RWPE1 (cell line): ENCODE data around the gene RASAL3.

Source experiments
- CTCF ChIA-PET: fragments of 350-600 bp; sonication (Branson Sonifier 250); formaldehyde crosslinking; extraction: SDS; loops from one replicate; lab custom pipeline; 2021; lab: Yijun Ruan, JAX
- POLR2A ChIA-PET: fragments of 400-600 bp; formaldehyde crosslinking; extraction: SDS; loops from one replicate; lab custom pipeline; 2020; ENCODE audit warnings: antibody characterized with exemption; ENCODE audit not compliant: low non-redundant PET; lab: Yijun Ruan, JAX
- DNase-seq: peaks from one replicate; pipeline ENCODE4 v3.0.0; 2012; ENCODE audit warnings: low spot score
- H3K27ac ChIP-seq: fragments of 450-650 bp; 2 replicates; pipeline ENCODE4 v1.5.1; 2017
- TF ChIP-seq, protein P1 (sequence below): fragments of 450-650 bp; conservative IDR thresholded peaks from 2 replicates; pipeline ENCODE4 v1.5.1; 2017; ENCODE audit warnings: low read depth, mild to moderate bottlenecking

RASAL3 gene

DNA sequence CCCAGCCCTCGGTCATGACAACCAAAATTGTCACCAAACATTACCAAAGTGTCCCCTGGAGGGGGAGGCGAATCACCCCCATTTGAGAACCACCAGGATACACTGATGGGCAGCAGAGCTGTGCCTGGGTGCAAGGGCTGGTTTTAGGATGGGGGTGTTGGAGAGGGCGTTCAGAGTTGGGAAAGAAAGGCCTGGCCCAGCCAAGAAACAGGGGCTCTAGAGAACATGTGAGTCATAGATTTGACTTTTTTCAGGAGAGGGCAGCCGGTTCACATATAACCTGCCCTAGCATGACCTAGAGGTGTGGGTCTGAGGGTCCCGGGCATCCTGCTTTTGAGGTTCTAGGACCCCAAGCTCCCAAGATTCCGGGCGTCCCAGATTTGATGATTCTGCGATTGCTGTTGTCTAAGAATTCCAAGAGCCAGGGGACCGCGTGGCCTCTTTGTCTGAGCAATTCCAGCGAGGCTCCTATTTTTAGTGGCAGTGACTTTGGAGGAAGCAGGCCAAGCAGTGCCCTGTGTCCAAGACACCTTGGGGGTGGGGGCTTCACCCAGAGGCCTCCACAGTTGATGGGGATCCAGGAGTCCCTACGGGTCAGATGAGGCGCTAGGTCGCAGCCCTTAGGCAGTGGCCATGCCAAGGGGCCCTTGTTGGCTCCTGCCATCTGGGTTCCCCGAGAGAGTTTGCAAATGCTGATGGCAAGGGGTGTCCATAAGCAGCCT, 19.7 kb downstream of the RASAL3 start:
- peak overlapping the region; percentile 4; the same call in 1 of the 2 replicates for H3K27ac ChIP-seq
- ChIA-PET POLR2A (no interaction called here), CTCF (no interaction called here)
- DNase-seq: no peak
- TF ChIP-seq, protein P1, sequence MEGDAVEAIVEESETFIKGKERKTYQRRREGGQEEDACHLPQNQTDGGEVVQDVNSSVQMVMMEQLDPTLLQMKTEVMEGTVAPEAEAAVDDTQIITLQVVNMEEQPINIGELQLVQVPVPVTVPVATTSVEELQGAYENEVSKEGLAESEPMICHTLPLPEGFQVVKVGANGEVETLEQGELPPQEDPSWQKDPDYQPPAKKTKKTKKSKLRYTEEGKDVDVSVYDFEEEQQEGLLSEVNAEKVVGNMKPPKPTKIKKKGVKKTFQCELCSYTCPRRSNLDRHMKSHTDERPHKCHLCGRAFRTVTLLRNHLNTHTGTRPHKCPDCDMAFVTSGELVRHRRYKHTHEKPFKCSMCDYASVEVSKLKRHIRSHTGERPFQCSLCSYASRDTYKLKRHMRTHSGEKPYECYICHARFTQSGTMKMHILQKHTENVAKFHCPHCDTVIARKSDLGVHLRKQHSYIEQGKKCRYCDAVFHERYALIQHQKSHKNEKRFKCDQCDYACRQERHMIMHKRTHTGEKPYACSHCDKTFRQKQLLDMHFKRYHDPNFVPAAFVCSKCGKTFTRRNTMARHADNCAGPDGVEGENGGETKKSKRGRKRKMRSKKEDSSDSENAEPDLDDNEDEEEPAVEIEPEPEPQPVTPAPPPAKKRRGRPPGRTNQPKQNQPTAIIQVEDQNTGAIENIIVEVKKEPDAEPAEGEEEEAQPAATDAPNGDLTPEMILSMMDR: no peak

DNA sequence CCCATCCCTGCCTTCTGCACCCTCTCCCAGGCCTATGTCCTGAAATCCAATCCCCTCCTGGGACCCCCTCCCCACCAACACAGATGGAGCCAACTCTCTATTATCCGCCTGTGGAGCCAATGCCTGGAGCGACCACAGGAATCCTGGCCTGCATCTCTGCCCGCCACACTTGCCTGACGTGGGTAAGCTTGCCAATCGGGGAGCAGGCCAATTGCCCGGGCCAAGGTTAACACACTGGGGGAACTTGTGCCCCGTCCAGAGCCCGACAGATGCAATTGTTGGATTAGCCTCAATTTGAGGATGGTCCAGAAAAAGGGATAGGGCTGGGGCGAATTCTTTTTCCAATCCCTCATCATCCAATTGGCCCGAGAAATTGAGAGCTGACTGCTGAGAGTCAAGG, 20.5 kb downstream of the RASAL3 start:
- no peak for DNase-seq
- no peak overlapping the region for H3K27ac ChIP-seq
- TF ChIP-seq, protein P1: no peak
- ChIA-PET CTCF (interaction anchor here (0.6 kb wide), 1 partner anchor 1026 kb away, joined by 3 read pairs; no protein-coding TSS in a partner anchor), POLR2A (no interaction called here)

DNA sequence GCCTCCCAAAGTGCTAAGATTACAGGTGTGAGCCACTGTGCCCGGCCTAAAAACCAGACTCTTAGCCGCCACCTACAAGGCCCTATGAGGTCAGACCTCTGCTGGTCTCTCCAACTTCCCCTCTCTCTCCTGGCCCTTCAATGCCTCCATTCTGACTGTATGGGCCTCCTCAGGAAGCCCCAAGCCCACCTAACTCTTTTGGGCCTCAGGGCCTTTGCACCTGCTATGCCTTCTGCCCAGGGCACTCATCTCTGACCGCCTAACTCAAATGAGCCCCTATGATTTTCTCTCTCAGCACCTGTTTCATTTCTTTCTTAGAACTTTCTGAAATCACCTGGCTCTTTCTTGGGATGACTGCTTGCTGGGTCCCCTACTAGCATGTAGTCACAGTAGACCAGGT, 21.0 kb downstream of the RASAL3 start:
- TF ChIP-seq, protein P1: no peak
- ChIA-PET CTCF (interaction anchor here (0.6 kb wide), 1 partner anchor 1025 kb away, joined by 3 read pairs; no protein-coding TSS in a partner anchor), POLR2A (no interaction called here)
- no peak for DNase-seq
- no peak overlapping the region for H3K27ac ChIP-seq

DNA sequence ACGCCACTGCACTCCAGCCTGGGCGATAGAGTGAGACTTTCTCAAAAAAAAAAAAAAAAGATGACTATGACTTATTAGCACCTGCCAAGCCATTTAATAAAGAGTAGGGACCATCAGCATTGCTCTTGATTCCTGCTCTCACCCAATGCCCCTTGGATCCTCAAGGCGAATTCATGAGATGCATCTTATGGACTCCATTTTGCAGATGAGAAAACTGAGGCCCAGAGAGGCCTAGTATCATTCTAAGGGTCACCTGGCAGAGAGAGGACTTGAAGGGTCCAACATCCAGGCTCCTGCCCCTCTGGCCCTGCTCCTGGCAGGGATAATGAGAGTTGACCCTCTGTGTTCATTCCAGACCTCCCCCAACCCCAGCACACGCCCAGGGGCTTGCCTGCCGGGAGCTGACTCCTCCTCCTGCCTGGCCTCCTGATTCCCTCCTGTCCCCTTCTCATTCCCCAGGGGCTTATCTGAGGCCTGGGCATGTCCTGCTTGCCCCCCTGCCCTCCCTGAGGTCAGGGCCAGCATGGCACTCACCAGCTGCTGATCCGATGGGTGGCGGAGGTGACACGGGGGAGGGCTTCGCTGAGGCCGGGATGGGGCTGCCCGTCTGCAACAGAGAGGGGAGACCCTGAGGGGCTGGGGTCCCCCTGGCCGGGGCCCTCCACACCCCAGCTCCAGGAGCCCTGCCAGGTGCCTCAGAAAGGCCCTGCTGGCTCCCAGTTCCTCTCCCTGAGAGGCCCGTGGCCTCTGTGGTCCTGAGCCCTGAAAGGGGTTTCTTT, 22.0 kb downstream of the RASAL3 start:
- no peak overlapping the region for H3K27ac ChIP-seq
- CTCF ChIA-PET: no interaction called here
- POLR2A ChIA-PET: no interaction called here
- DNase-seq: no peak
- TF ChIP-seq, protein P1: no peak

DNA sequence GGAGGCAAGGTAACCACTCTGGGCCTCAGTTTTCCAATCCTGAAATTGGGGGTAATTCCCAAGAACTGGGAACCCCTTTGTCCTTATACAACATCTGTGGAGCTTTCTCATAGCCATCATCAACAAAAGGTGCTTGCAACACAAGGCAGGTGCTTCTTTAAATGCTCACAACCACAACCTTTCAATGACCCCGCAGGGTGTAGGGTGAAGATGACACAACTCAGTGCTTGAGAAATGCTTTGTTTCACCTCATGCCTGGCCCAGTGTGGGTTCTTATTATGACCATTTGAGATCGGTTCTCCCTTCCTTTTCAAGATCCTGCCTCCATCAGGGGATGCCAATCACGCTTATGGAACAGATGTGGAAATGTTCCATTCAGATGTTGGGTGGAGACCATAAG, 23.0 kb downstream of the RASAL3 start:
- TF ChIP-seq, protein P1: no peak
- CTCF ChIA-PET: no interaction called here
- no peak for DNase-seq
- H3K27ac ChIP-seq: no peak overlapping the region
- POLR2A ChIA-PET: no interaction called here

DNA sequence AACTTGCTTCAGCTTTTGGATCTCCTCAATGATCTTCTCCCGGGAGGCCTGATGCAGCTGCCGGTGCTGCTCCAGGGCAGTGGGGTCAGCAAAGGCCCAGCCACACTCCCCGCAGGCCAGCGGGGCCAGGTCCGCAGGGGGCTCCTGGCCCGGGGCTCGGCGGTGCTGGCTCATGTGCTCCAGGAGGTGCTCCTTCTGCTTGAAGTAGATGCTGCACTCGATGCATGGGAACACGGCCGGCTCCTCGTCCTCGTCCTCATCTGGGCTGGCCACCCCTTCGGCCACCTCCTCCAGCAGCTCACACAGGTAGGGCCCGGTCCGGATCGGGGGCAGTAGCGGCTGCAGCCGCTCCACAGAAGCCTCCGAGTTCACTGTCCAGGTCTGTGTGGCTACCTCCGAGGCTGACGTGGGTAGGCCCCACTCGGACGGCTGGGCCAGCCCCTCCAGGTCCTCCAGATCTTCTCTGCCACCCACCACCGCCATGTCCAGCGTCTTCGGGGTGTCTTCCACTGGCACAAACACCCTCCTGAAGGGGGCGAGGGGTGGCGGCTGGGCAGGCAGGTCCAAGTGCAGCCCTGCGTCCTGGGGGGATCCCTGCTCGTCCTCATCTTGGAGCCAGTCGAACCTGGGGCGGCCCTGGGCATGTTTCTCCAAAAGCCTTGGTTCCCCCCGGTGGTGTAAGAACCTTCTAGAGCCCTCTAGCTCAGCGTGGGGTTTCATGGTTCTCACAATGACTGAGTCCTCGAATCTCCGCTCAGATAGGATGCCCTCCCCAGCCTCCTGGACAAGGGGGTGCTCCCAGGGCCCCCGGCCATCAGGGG, 24.3 kb downstream of the RASAL3 start:
- ChIA-PET POLR2A (no interaction called here), CTCF (no interaction called here)
- H3K27ac ChIP-seq: no peak overlapping the region
- no peak for DNase-seq
- TF ChIP-seq, protein P1: no peak
